CD4-positive, CD25-positive, alpha-beta regulatory T cell (primary cell): ENCODE measurements around the gene FBXO5. TPM values are rescaled to one million over a fixed set of nuclear protein-coding genes. Genes with fewer than 3 reads are reported as not detected.
"Not testable (repeated sequence)": the region's sequence is repeated elsewhere in the genome, so short reads cannot be mapped to it uniquely, and the experiment has no call there.

Source experiments
- ATAC-seq, 2 donors: fragments of 150-1000 bp; cut with Tn5 transposase; one replicate each; pipeline ENCODE4 v1.10.0; 2021; ENCODE audit warnings: low read depth in 2 of 2, moderate number of reproducible peaks in 2 of 2, moderate library complexity in 1 of 2
- DNase-seq, 3 donors: peaks; one replicate each; pipeline versions ENCODE4 v3.0.0 to v3.0.0-alpha.2; 2012 to 2022; ENCODE audit warnings: mixed read lengths in 1 of 3
- H3K27ac ChIP-seq: one replicate; pipeline ENCODE4 v1.7.0; 2013; ENCODE audit warnings: mild to moderate bottlenecking, low read length; ENCODE audit not compliant: insufficient read depth, poor library complexity, severe bottlenecking
- H3K27me3 ChIP-seq: one replicate; pipeline ENCODE4 v1.7.0; 2013; ENCODE audit warnings: low read length; ENCODE audit not compliant: control insufficient read depth, insufficient read depth
- H3K36me3 ChIP-seq: one replicate; pipeline ENCODE4 v1.7.0; 2013; ENCODE audit warnings: mild to moderate bottlenecking, low read length, moderate library complexity; ENCODE audit not compliant: control insufficient read depth, insufficient read depth
- H3K4me1 ChIP-seq: 2 replicates; pipeline ENCODE4 v1.7.0; 2013; ENCODE audit warnings: mild to moderate bottlenecking, low read length; ENCODE audit not compliant: insufficient read depth, control insufficient read depth, poor library complexity, severe bottlenecking
- H3K4me3 ChIP-seq: one replicate; pipeline ENCODE4 v1.7.0; 2013; ENCODE audit warnings: low read depth, mild to moderate bottlenecking, low read length, moderate library complexity
- H3K9me3 ChIP-seq, 2 experiments: 1 replicate in 1 of 2; 2 replicates in 1 of 2; pipeline ENCODE4 v1.7.0; 2013; ENCODE audit warnings: low read length in 2 of 2, mild to moderate bottlenecking in 1 of 2, moderate library complexity in 1 of 2; ENCODE audit not compliant: control insufficient read depth in 2 of 2
- H3K27ac Mint-ChIP-seq, 3 donors: one replicate each; pipeline ENCODE4 v1.8.0; 2020 to 2022; ENCODE audit warnings: mild to moderate bottlenecking in 3 of 3, mixed read lengths in 3 of 3, moderate library complexity in 2 of 3
- H3K27me3 Mint-ChIP-seq: one replicate; pipeline ENCODE4 v1.8.0; 2022; ENCODE audit warnings: mild to moderate bottlenecking, mixed read lengths
- H3K36me3 Mint-ChIP-seq: one replicate; pipeline ENCODE4 v1.8.0; 2020; ENCODE audit warnings: mixed read lengths
- H3K4me1 Mint-ChIP-seq, 4 donors: one replicate each; pipeline ENCODE4 v1.8.0; 2020 to 2022; ENCODE audit warnings: mixed read lengths in 4 of 4, mild to moderate bottlenecking in 1 of 4
- H3K4me3 Mint-ChIP-seq, 4 donors: one replicate each; pipeline ENCODE4 v1.8.0; 2020 to 2022; ENCODE audit warnings: mild to moderate bottlenecking in 4 of 4, mixed read lengths in 4 of 4, moderate library complexity in 3 of 4
- H3K9me3 Mint-ChIP-seq, 7 donors: one replicate each; pipeline ENCODE4 v1.8.0; 2020 to 2022; ENCODE audit warnings: mixed read lengths in 7 of 7, mild to moderate bottlenecking in 3 of 7, moderate library complexity in 2 of 7
- polyA plus RNA-seq, 4 donors: library from polyadenylated mRNA; unstranded; fragments of 300-500 nt; fragmentation: Illumina TruSeq; gene quantifications; one replicate each; pipeline ENCODE4 v1.2.3, GENCODE V29; 2021
- total RNA-seq: library from RNA; stranded (reverse); gene quantifications from one replicate; pipeline ENCODE4 v1.2.3, GENCODE V29; 2022

FBXO5 gene
- total and polyA plus RNA-seq, 5 donors from 2014 or later: 5.6 to 9.2 (median 7.9) TPM

DNA sequence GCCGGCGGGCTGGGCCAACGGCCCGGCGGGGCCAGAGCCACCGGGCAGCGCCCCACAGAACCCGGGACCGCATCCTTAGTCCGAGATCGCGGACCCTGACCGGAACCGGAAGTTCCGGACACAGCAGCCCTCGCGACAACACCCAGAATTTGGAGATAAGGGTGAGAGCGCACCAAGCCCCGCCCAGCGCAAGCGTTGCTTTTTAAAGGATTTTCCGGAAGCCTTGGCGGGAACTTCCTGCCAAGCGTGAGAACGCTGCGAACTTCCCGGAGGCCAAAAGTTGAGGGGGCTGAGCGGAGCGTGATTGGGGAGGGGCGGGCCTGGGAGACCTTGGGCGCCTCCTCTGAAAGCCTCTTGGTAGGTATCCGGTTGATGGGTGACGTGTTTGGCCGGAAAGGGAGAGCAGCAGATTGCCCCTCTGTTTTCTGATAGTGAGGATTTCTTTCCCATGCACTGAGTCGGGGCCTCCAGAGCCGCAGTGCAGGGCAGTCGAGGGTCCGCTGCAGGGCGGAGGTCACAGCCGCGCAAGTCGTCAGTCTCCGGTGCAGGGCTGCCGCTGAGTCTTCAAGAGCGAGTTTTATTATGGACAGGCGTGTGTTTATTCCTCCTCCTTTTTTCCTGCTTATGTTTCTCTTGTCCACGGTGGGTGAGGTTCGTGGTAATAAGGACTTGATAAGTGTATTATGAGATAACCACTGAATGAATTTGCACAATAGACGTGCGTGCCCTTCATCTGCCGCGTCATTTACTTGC is 19.9 kb upstream of the FBXO5 start, which contains the start of gene MTRF1L:
Gene MTRF1L, minus strand, starts transcription at position 97 of the 753 bp plus-strand sequence. Its CDS starts 24 bp downstream, at position 73.
- peaks cover 26 to 55% (median 46%) of the 10 kb centered on the region in 4 donors for H3K4me1 Mint-ChIP-seq
- no peaks in the 10 kb centered on the region for H3K9me3 Mint-ChIP-seq
- peak within 1 kb of the TSS; percentile 96 to 98 (median 98) for H3K4me3 Mint-ChIP-seq
- ATAC-seq: peak; percentile 79 to 81
- Histone ChIP-seq H3K4me1 (peaks cover 36% of the 10 kb centered on the region), H3K36me3 (peaks cover 4% of the 10 kb centered on the region), H3K9me3 (no peaks in the 10 kb centered on the region), H3K27me3 (no peaks in the 10 kb centered on the region), H3K27ac (peak within 1 kb of the TSS; percentile 81), H3K4me3 (peak within 1 kb of the TSS; percentile 98)
- H3K27ac Mint-ChIP-seq: peak within 1 kb of the TSS; percentile 96 to 97 (median 97)
- peaks cover 5% of the 10 kb centered on the region for H3K36me3 Mint-ChIP-seq
- H3K27me3 Mint-ChIP-seq: no peaks in the 10 kb centered on the region
- DNase-seq: peak; percentile 72 to 93 (median 82)

DNA sequence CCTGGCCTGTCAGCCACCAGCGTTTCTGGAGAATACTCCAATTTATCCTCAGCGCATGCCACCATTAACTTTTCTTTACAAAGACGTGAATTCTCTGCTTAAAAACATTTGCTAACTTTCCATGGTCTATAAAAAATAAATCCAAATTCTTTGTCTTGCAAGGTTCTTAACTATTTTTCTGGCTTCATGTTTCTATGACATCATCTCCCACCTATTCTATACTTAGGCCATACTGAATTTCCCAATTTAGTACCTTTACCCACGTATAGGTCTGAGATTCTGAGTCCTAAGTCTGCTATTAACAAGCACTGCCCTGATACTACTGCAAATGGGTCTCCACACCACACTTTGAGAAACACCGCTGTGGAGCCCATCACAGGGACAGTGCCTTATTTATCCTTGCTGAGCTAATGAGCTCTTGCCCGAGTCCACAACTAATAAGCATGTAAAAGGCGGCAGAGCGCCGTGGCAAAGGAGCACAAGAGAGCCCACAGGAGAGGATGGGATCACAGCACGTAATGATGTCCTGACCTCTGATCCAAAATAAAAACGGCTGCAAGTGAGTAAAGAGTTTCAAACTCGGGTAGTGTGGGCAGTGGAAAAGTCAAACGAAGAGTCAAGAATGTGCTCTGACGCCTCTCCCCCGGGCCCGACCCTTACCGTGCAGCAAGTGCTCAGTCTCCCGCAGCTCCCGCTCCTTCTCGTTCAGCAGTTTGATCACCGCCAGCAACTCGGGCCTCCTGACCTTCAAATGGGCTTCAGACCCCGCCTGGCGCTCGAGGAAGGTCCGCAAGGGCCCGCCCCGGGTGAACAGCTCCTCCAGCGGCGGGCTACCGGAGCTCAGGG is 19.1 kb upstream of the FBXO5 start:
- peak in 1 of 2 donors; percentile 4 for ATAC-seq
- H3K36me3 Mint-ChIP-seq: peaks cover 8% of the 10 kb centered on the region
- Histone ChIP-seq H3K27me3 (no peaks in the 10 kb centered on the region), H3K4me3 (peak overlapping the region; percentile 98), H3K9me3 (no peaks in the 10 kb centered on the region), H3K27ac (peak overlapping the region; percentile 81), H3K4me1 (peaks cover 36% of the 10 kb centered on the region), H3K36me3 (peaks cover 11% of the 10 kb centered on the region)
- peak overlapping the region; percentile 96 to 98 (median 98) for H3K4me3 Mint-ChIP-seq
- H3K9me3 Mint-ChIP-seq: no peaks in the 10 kb centered on the region
- peak in 2 of 3 donors; percentile 4 to 39 for DNase-seq
- H3K27ac Mint-ChIP-seq: peak overlapping the region; percentile 94 to 96 (median 95)
- no peaks in the 10 kb centered on the region for H3K27me3 Mint-ChIP-seq
- H3K4me1 Mint-ChIP-seq: peaks cover 28 to 62% (median 51%) of the 10 kb centered on the region in 4 donors

DNA sequence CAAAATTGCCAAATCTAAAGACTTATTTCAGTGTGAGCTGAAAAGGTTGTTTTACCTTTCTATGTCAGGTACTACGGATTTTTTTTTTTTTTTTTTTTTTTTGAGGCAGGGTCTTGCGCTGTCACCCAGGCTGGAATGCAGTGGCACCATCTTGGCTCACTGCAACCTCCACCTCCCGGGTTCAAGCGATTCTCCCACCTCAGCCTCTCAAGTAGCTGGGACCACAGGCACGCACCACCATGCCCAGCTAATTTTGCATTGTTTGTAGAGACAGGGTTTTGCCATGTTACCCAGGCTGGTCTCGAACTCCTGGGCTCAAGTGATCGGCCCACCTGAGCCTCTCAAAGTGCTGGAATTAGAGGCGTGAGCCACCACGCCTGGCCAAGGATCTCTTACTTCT is 17.9 kb upstream of the FBXO5 start:
- peaks cover 15% of the 10 kb centered on the region for H3K36me3 Mint-ChIP-seq
- H3K4me1 Mint-ChIP-seq: peaks cover 40 to 74% (median 60%) of the 10 kb centered on the region in 4 donors
- H3K4me1 ChIP-seq: peaks cover 36% of the 10 kb centered on the region

DNA sequence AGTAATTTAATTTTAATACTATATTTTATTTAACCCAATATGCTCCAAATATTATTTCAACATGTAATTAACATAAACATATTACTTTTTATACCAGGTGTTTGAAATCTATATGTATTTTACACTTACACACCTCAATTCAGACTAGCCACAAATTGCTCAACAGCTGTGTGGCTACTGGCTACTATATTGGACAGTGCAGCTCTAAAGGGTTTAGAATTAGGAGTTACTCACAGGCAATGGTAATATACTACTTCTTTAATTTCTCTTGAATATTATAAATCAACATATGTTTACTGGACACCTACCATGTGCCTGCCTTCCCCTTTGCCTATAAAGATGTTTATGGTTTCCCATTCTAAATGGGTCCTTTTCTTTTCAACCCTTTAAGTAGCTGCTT is 17.4 kb upstream of the FBXO5 start:
- H3K4me1 Mint-ChIP-seq: peaks cover 45 to 79% (median 63%) of the 10 kb centered on the region in 4 donors
- H3K36me3 Mint-ChIP-seq: peaks cover 15% of the 10 kb centered on the region
- no peaks in the 10 kb centered on the region for H3K9me3 Mint-ChIP-seq
- peak overlapping the region; percentile 60 for H3K4me3 ChIP-seq
- no peaks in the 10 kb centered on the region for H3K9me3 ChIP-seq
- ATAC-seq (no peak), DNase-seq (no peak)
- H3K27me3 ChIP-seq: no peaks in the 10 kb centered on the region
- H3K4me3 Mint-ChIP-seq: peak overlapping the region; percentile 70 to 98 (median 92)
- H3K27ac Mint-ChIP-seq: peak overlapping the region in 1 of 3 donors; percentile 66
- H3K27ac ChIP-seq: peak overlapping the region; percentile 10
- H3K27me3 Mint-ChIP-seq: no peaks in the 10 kb centered on the region
- peaks cover 36% of the 10 kb centered on the region for H3K4me1 ChIP-seq
- peaks cover 26% of the 10 kb centered on the region for H3K36me3 ChIP-seq

More for the DNA sequence above, 17.9 kb upstream of the FBXO5 start:
- Mint-ChIP-seq H3K27ac (peak overlapping the region in 1 of 3 donors; percentile 93), H3K4me3 (peak overlapping the region; percentile 96 to 98 (median 98))
- not testable (repeated sequence) for H3K9me3 Mint-ChIP-seq, H3K27me3 ChIP-seq, DNase-seq, H3K27me3 Mint-ChIP-seq, H3K9me3 ChIP-seq, ATAC-seq
- Histone ChIP-seq H3K36me3 (peaks cover 21% of the 10 kb centered on the region), H3K4me3 (peak overlapping the region; percentile 98), H3K27ac (peak overlapping the region; percentile 10)

DNA sequence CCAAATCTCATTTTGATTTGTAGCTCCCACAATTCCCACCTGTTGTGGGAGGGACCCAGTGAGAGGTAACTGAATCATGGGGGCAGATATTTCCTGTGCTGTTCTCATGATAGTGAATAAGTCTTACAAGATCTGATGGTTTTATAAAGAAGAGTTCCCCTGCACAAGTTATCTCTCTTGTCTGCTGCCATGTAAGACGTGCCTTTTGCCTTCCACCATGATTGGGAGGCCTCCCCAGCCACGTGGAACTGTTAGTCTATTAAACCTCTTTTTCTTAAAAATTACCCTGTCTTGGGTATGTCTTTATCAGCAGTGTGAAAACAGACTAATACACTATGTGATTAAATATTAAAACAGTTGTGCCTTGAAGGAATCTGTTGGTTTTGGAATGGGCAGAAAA is 16.7 kb upstream of the FBXO5 start:
- Mint-ChIP-seq H3K27ac (peak overlapping the region; percentile 26 to 74 (median 68)), H3K36me3 (peaks cover 15% of the 10 kb centered on the region)

DNA sequence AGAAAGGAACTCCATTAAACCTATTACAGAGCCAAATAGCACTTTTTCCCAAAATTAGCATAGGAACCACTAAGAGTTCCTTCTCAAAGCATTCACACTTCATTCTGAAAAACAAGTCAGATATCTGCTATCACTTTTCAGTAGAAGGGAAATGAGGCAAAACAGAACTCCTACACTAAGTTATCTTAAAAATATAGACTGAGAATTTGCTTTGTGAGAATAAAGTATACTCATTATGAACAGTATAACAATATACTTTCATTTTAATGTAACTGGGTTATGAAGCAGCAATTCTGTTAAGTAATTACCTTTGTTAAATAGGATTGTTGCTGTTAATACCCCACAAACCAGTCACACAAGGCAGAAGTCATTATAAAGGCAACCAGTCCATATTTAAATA is 11.0 kb upstream of the FBXO5 start:
- Histone ChIP-seq H3K4me3 (no peak overlapping the region), H3K9me3 (no peaks in the 10 kb centered on the region), H3K27ac (no peak overlapping the region), H3K4me1 (no peaks in the 10 kb centered on the region), H3K36me3 (peaks cover 57% of the 10 kb centered on the region), H3K27me3 (no peaks in the 10 kb centered on the region)
- Mint-ChIP-seq H3K4me3 (peak overlapping the region in 1 of 4 donors; percentile 48), H3K27me3 (no peaks in the 10 kb centered on the region), H3K9me3 (no peaks in the 10 kb centered on the region), H3K36me3 (peaks cover 39% of the 10 kb centered on the region), H3K27ac (peak overlapping the region in 1 of 3 donors; percentile 25), H3K4me1 (peaks cover 28 to 58% (median 45%) of the 10 kb centered on the region in 4 donors)
- ATAC-seq (no peak), DNase-seq (no peak)

More for the DNA sequence above, 16.7 kb upstream of the FBXO5 start:
- H3K27me3 Mint-ChIP-seq, DNase-seq, ATAC-seq, H3K27ac ChIP-seq, H3K9me3 ChIP-seq, H3K27me3 ChIP-seq, H3K9me3 Mint-ChIP-seq: not testable (repeated sequence)
- peaks cover 47 to 83% (median 62%) of the 10 kb centered on the region in 4 donors for H3K4me1 Mint-ChIP-seq
- peaks cover 26% of the 10 kb centered on the region for H3K36me3 ChIP-seq
- H3K4me1 ChIP-seq: peaks cover 36% of the 10 kb centered on the region
- H3K4me3 Mint-ChIP-seq: peak overlapping the region; percentile 10 to 86 (median 52)
- peak overlapping the region; percentile 60 for H3K4me3 ChIP-seq

DNA sequence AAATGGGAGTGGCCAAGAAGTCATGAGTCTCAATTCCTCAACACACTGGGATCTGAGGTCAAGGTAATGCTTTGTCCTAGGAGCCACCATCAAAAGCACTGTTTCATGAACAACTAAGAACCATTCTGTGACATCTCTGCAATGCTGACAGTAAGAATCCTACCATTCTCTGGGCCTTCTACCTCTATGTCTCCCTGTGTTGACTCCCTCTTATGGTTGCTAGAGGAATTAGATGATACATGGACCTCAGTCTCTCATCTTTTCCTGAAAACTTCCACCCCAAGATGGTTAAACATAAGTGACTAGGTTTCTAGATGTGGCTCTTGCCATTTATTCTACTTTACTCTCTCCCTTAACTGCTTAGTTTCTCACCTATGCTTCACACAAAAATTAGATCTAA is 10.6 kb upstream of the FBXO5 start:
- peaks cover 27 to 54% (median 43%) of the 10 kb centered on the region in 4 donors for H3K4me1 Mint-ChIP-seq
- no peaks in the 10 kb centered on the region for H3K27me3 Mint-ChIP-seq
- H3K36me3 Mint-ChIP-seq: peaks cover 39% of the 10 kb centered on the region
- no peaks in the 10 kb centered on the region for H3K9me3 Mint-ChIP-seq
- Histone ChIP-seq H3K4me3 (no peak overlapping the region), H3K27ac (no peak overlapping the region), H3K27me3 (no peaks in the 10 kb centered on the region), H3K36me3 (peaks cover 57% of the 10 kb centered on the region), H3K9me3 (no peaks in the 10 kb centered on the region), H3K4me1 (no peaks in the 10 kb centered on the region)
- H3K27ac Mint-ChIP-seq: peak overlapping the region in 2 of 3 donors; percentile 25 to 45
- ATAC-seq (no peak), DNase-seq (no peak)
- peak overlapping the region in 1 of 4 donors; percentile 48 for H3K4me3 Mint-ChIP-seq
